DMS79 (cell line): Measurements from ENCODE around the gene SIX4.

Experiments used
- DNase-seq: peaks from one replicate; lab custom pipeline; 2025; lab: John Stamatoyannopoulos, UW

Gene SIX4

GRCh38 chr14:60722107-60722356 lies 2.1 kb downstream of the SIX4 start:
- DNase-seq = peak; percentile 53

DNA sequence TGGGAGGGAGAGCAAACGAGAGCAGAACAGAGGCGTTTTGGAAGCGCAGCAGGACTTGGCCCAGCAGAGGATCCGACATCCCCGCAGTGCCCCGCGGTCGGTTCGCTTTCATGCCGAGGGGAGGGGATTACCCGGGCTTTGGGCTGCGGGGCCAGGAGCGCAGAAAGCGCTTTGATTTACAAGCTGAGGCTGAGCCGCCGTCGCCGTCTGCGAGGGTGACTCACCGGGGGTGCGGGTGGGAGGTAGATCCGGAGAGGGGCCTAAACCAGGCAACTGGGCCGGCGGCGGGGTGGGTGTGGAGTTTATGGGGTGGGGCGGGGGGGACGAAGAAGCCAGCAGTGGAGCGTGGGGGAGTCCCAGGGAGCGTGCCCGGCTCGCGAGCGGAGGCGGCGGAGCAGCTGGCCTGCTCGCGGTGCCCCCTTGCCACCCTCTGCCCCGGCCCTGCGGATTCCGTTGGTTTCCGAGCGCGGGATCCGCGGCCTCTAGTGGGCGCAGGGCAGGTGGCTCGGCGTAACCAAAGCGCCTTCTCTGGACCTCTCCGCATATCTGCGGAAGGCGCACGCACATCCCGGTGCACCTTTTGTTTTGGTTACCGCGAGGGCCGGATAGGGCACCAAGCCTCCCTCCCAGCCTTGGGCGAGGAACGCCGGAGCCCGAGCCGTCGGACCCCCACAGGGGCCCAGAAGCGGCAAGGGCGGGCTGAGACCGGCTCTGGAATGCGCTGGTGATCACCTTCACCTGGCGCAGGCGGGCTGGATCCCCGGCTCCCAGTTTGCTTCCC lies 2.6 kb downstream of the SIX4 start:
- peak; percentile 45 for DNase-seq

DNA sequence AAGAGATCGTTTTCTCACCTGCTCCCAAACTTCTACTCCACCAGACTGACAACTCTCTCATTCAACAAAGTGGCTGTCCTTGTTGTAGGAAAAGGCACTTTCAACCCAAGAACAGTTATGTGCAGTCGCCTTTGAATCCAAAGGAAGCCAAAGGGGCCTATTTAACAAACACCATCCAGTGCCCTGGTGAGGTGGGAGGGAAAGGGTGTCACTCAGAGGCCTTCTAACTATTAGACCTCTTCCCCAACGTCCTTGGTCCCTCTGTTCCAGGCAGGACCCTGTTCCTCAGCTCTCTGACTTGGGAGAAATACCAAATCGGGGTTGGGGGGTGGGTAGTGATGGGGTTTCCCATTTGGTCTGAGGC lies 3.2 kb downstream of the SIX4 start:
- DNase-seq = no peak

DNA sequence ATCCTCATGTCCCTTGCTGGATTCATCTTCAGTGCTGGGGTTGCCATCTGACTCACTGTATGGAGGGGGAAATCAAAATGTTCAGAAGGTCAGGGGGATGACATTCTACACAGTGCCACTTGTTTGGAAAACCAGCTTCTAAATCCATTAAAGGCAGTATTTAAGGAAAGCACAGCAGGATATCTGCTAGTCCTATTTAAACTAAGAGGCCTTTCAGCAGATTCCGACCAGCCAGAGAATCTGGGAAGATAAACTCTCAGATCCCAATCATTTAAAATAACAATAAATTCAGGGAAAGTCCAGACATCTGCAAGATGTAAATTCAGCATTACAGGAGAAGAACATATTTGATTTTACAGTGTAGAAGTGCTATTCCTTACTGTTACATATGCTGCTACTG lies 3.8 kb downstream of the SIX4 start:
- no peak for DNase-seq

GRCh38 chr14:60713513-60713912 lies 10.6 kb downstream of the SIX4 start:
- no peak for DNase-seq

- no peak for DNase-seq
Measured at GRCh38 chr14:60710494-60710893, 13.7 kb downstream of the SIX4 start.

DNA sequence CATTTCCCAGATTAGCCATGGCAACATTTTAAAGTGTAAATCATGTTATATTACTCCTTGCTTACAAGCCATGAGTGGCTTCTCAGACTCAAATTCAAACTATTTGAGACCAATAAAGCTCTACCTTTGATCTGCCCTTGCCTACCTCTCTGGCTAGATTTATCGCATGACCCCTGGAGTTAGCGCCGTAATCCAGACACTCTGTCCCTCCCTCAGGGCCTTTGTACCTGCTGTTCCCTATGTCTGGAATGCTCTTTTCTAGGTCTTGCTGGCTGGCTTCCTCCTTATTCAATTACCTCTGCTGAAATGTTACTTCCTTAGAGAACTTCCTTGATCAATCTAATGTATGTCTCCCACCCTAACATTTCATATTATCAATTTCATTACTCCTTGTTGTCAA lies 16.3 kb downstream of the SIX4 start:
- DNase-seq = no peak

- DNase-seq = no peak
Measured at GRCh38 chr14:60705100-60705499, 19.1 kb downstream of the SIX4 start.

DNA sequence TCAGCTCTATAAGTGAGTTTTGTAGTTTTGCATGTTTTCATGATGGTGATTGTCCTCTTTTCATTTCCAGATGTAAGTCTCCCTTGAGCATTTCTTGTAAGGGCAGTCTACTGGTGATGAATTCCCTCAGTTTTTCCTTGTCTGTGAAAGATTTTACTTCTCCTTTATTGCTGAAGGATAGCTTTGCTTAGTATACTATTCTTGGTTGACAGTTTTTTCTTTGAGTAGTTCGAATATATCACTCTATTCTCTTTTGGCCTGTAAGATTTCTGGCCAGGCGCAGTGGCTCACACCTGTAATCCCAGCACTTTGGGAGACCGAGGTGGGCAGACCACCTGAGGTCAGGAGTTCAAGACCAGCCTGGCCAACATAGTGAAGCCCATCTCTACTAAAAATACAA lies 23.6 kb downstream of the SIX4 start:
- DNase-seq = no peak

DNA sequence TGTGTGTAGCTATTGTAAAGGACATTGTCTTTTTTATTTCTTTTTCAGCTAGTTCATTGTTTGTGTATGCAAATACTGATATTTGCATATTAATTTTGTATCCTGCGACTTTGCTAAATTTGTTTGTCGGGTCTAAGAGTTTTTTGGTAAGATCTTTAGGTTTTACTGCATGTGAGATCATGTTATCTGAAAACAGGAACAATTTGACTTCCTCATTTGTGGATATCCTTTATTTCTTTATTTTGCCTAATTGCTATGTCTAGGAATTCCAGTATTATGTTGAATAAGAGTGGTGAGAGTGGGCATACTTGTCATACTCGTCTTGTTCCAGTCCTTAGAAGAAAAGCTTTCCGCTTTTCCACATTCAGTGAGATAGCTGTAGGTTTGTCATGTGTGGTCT lies 28.8 kb downstream of the SIX4 start:
- no peak for DNase-seq

DNA sequence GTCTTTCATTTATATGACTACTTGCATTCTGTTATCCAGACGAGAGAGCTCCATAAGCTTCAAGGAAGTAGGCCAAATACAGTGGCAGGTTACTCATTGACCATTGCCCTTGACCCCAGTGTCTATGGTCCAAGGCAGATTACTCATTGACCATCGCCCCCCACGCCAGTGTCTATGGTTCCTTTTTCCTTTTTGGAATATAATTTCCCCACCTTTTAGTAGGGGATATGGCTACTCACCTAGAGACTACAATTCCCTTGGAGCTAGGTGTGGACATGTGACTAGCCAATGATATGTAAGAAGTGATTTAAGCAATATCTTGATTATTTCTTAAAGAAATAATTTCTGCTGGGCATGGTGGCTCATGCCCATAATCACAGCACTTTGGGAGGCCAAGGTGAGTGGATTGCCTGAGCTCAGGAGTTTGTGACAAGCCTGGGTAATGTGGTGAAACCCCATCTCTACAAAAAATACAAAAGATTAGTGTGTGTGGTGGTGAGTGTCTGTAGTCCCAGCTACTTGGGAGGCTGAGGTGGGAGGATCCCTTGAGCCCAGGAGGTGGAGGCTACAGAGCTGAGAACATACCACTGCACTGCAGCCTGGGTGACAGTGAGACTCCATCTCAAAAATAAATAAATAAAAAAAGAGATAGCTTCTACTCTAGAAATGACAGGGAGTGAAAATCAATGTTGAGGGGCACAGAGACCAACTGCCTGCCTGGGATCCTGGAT lies 32.6 kb downstream of the SIX4 start:
- no peak for DNase-seq

- no peak for DNase-seq
Measured at GRCh38 chr14:60686865-60687264, 37.3 kb downstream of the SIX4 start.

DNA sequence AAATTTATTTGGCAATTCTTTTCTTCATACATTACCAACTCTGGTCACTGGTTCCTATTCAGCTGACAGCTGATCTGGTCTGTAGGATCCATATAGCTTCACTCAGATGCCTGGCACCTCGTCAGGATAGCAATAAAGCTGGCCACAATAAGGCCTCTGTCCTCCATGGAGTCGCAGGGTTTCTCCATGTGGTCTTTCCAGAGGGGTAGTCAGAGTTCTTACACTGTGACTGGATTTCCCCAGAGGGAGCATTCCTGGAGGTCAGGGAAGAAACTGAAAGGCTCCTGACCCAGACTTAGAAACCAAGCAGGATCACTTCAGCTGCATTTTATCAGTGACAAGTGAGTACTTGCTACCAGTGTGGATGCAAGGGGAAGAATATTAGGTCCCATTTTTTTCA lies 39.9 kb downstream of the SIX4 start:
- no peak for DNase-seq

DNA sequence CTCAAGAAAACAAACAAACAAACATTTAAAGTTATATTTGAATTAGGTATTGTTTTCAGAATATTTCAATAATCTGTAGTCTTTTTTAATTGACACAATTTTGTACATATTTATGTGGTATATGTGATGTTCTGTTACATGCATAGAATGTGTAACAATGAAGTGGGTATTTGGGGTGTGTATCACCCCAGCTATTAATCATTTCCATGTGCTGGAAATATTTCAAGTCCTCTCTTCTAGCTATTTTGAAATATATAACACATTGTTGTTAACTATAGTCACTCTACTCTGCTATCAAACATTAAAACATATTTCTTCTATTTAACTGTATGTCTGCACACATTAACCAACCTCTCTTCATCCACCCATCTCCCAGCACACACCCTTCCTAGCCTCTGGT lies 42.9 kb downstream of the SIX4 start:
- DNase-seq = no peak

DNA sequence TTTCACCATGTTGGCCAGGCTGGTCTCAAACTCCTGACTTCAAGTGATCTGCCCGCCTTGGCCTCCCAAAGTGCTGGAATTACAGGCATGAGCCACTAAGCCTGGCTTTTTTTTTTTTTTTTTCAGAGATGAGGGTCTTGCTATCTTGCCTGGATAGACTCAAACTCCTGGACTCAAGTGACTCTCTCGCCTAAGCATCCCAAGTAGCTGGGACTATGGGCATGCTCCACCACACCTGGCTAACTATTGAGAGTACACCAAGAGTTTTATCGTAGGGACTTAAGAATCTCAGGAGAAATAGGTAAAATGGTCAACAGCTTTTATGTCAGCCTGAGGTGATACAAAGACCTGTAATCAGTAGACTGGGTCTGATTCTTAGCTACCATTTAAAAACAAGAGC lies 43.6 kb downstream of the SIX4 start:
- peak; percentile 73 for DNase-seq

- DNase-seq = peak; percentile 79
Measured at GRCh38 chr14:60679566-60680258, 44.4 kb downstream of the SIX4 start.

DNA sequence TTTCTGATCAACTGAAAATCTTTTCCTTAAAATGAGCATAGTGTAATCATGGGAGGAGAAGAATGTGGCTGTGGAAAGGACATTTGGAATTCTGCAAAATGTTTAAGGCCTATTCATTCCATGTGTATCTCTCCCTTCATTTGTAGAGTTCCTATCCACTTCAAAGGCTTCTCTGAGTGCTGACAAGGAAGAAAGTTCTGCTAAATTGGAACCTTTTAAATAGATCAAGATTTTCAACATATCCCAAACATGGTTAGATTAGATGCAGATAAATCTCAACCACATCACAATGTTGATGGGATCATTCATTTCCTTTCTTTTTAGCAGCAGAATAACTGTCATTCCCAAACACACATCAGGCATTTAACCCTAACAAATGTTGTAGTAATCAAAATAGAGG lies 46.5 kb downstream of the SIX4 start:
- DNase-seq = no peak

DNA sequence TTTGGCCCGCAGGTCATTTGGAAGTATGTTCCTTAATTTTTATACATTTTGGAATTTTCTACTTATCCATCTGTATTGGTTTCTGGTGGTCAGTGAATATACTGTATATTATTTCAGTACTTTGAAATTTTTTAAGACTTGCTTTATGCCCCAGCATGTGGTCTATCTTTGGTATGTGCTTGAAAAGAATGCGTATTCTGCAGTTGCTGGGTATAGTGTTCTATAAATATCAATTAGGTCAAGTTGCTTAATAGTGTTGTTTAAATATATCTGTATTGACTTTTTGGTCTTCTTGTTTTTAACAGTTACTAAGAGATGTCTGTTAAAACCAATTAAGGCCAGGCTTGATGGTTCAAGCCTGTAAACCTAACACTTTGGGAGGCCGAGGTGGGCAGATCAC lies 53.2 kb downstream of the SIX4 start:
- DNase-seq = no peak

DNA sequence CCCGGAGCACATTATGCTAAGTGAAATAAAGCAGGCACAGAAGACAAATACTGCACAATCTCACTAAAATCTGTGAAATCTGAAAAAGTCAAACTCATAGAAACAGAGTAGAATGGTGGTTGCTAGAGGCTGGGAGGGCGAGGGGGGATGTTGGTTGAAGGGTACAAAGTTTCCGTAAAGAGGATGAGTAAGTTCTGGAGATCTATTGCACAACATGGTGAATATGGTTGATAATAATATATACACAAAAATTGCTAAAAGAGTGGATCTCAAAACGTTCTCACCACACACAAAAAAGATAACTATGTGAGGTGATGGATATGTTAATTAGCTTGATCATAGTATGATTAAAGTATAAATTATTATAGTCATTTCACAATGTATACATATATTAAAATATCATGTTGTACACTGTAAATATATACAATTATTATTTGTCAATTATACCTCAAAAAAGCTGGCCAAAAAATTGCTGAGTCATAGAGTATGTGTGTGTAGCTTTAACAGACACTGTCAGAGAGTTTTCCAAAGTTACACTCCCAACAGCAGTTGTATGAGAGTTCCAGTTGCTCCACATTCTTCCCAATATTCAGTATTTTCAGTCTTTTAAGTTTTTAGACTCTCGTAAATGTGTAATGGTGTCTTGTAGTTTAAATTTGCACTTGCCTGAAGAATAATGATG lies 55.6 kb downstream of the SIX4 start:
- DNase-seq = no peak

DNA sequence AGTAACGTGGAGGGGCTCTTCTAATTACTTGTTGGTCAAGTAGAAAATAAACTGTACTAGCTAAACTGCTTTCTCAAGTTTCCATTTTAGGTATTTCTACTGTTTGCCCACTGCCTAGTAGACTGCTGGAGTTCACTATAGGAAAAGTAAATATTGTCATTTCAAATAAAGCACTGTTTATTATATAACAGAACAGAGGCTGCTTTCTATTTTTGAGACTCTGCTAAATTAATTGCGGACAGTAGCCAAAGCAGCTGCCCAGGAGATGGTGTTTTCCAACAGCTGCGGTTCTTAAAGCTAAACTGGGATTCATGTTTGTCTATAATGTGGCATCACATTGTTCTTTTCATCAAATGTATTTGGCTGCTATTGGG lies 59.0 kb downstream of the SIX4 start:
- DNase-seq = no peak

- DNase-seq = no peak
Measured at GRCh38 chr14:60662982-60663381, 61.2 kb downstream of the SIX4 start.

- DNase-seq = no peak
Measured at GRCh38 chr14:60661721-60662120, 62.4 kb downstream of the SIX4 start.
